Left cardiac atrium (tissue), 4 donors: ENCODE data around the gene RAB11FIP3. TPM values are rescaled to one million over a fixed set of nuclear protein-coding genes. Genes with fewer than 3 reads are reported as not detected.
A peak's percentile ranks its signal among the peaks of the same experiment; 100 is the strongest.
"Not testable (repeated sequence)": the region's sequence is repeated elsewhere in the genome, so short reads cannot be mapped to it uniquely, and the experiment has no call there.

ENCODE experiments used
- ATAC-seq, 2 donors: fragments of 200-7000 bp; cut with Tn5 transposase; one replicate each; pipeline ENCODE4 v1.9.1; 2020; ENCODE audit warnings: mild to moderate bottlenecking in 2 of 2, moderate library complexity in 2 of 2
- DNase-seq: peaks from one replicate; pipeline ENCODE4 v3.0.0-alpha.2; 2020
- intact Hi-C, 2 donors: fragments of 100-400 bp; cut with DNase I; formaldehyde crosslinking; loops; one replicate each; pipeline versions ENCODE4 v1.14.1 to v1.15.1; 2022 to 2023
- long read RNA-seq: library from polyadenylated mRNA; unstranded; transcript quantifications from one replicate; pipeline ENCODE4 v2.0.0, GENCODE V29; 2021
- total RNA-seq, 2 donors: library from RNA; stranded (reverse); fragmentation: NEBNext Ultra II Directional; extraction: Animal tissue kit (Norgen Biotek cat#: 25700); gene quantifications; one replicate each; pipeline ENCODE4 v1.2.1, GENCODE V29; 2021
- donor health status: DM: no; HTN: yes; CAD: no.
- donor health status: DM: no; HTN: yes; CAD: no; lungs with severe emphysema.
- donor health status: DM: yes; HTN: yes; CAD: no.
- donor health status: Dilated cardiomyopathy.

Gene RAB11FIP3, protein sequence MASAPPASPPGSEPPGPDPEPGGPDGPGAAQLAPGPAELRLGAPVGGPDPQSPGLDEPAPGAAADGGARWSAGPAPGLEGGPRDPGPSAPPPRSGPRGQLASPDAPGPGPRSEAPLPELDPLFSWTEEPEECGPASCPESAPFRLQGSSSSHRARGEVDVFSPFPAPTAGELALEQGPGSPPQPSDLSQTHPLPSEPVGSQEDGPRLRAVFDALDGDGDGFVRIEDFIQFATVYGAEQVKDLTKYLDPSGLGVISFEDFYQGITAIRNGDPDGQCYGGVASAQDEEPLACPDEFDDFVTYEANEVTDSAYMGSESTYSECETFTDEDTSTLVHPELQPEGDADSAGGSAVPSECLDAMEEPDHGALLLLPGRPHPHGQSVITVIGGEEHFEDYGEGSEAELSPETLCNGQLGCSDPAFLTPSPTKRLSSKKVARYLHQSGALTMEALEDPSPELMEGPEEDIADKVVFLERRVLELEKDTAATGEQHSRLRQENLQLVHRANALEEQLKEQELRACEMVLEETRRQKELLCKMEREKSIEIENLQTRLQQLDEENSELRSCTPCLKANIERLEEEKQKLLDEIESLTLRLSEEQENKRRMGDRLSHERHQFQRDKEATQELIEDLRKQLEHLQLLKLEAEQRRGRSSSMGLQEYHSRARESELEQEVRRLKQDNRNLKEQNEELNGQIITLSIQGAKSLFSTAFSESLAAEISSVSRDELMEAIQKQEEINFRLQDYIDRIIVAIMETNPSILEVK
- 10 to 100 TPM; 24.2 to 38.1 TPM for total RNA-seq
- long read RNA-seq, partial matches to known transcripts: 0 of 3 reads
- long read RNA-seq, other reads (novel, unspliced or antisense): 3 of 3 reads

- ATAC-seq (peak; percentile 86 to 88), DNase-seq (peak; percentile 89)
- intact Hi-C loops: loop anchor here in 1 of 2 donors (5.0 kb wide), 1 partner anchor 102 kb away; the partner anchor contains the start of gene CAPN15
Observed at GRCh38 chr16:425082-425718, at the start of gene RAB11FIP3. Gene RAB11FIP3 (plus strand): TSS chr16:425649. CDS start chr16:426007, 358 bp downstream.

DNA sequence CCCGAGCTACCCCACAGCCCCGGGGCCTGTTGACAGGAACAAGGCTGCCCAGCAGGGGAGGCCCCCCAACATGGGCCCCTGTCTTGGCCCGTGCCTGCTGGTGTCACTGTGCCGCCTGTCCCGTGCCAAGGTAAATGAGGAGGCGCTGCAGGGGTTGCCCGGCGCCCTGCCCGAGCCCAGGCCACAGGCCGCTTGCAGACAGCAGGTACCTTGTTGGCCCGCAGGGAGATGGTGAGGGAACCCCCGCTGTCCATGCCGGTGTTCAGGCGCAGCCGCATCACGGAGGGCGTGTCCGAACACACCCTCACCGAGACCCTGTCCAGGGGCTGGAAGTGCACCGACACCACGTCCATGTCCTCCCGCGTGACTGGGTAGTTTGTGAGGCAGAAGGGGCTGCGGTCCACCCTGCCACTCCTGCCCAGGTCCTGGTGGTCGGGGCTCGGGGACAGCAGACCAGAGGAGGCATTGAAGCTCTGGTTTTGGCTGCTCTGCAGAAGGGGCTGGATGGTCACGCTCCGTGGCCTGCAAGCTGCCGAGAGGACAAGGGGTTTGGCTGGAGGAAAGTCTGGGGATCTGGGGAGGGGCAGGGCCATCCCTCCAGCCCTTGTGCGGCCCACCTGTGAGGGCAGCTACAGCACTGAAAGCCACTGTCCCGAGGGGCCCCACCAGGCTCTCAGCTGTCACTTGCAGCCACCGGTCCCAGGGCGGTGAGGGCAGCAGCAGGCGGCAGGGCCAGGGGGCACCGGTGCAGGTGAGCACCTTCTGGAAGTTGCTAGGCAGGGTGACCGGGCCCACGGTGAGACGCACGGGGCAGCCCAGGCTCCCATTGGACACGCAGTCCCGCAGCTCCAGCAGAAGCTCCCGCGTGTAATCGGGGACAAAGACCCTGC, 49.3 kb upstream of the RAB11FIP3 start:
- intact Hi-C loops: no loop called here
- no peak for DNase-seq
- no peak for ATAC-seq

DNA sequence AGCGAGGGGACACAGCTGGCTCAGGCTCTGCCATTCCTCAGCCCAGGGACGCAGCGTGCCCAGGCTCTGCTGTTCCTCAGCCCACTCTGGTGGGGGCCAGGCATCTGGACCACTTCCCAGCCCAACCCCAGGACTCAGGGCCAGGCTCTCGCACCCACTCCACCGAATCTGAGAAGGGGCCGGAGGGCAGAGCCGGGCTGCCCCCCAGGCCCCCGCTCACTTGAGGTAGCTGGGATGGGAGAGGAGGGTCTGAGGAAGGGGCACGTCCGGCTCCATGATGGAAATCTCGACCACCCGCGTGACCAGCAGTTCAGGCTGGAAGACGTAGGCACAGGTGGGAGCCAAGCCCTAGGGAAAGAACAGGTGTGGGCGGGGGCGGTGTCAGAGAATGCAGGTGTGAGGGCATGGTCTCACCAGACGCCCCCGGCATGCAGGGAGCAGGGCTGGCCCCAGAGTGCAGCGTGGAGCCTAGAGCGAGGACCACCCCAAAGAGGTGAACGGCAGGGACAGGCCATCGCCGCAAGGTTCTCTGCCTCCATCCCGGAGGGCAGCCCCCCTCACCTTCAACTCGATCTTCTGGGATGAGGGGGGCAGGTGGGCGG, 48.5 kb upstream of the RAB11FIP3 start:
- DNase-seq (no peak), ATAC-seq (no peak)
- intact Hi-C loops: no loop called here

DNA sequence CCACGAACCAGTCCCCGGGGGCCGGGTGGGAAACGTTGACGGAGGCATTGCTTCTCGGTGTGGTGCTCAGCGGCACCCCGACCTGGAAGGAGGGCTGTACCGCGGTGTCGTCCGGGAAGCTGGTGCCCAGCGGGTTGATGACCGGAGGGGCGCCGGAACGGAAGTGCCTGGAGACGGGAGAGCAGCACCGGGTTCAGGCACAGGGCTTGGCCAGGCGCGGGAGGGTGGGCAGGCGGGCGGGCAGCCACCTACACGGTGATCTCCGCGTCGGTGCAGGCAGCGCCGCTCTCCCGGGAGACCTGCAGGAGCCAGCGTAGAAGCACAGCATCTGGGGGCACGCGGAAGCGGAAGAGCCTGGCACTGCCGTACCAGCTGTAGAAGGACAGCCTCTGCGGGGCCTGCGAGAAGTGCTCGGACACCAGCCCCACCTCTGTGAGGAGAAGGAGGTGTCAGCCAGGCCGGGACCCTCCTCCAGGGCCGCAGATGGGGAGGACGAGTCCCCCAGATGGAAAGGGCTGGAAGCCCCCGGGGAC, 48.0 kb upstream of the RAB11FIP3 start:
- intact Hi-C loops: no loop called here
- ATAC-seq (no peak), DNase-seq (no peak)

DNA sequence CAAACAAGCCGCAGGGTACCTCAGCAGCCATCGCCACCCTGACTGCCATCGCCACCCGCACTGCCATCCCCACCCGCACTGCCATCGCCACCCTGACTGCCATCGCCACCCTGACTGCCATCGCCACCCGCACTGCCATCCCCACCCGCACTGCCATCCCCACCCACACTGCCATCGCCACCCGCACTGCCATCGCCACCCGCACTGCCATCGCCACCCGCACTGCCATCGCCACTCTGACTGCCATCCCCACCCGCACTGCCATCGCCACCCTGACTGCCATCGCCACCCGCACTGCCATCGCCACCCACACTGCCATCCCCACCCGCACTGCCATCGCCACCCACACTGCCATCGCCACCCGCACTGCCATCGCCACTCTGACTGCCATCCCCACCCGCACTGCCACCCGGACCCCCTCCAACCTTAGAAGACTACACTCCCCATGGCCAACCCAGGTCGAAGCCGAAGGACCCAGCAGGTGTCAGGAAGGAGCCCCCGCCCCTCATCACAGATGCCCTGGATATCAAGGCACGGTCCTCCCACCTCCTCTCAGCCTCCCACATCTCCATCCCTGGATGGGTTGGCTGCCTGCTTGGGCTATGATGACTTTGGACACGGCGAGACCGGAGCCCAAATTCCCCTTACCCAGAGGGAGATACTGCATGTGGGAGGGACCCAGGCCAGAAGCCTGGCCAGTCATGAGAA, 47.2 kb upstream of the RAB11FIP3 start:
- ATAC-seq, intact Hi-C loops, DNase-seq: not testable (repeated sequence)

GRCh38 chr16:378821-379182, 46.6 kb upstream of the RAB11FIP3 start:
- DNase-seq (no peak), ATAC-seq (no peak)
- intact Hi-C loops: no loop called here

DNA sequence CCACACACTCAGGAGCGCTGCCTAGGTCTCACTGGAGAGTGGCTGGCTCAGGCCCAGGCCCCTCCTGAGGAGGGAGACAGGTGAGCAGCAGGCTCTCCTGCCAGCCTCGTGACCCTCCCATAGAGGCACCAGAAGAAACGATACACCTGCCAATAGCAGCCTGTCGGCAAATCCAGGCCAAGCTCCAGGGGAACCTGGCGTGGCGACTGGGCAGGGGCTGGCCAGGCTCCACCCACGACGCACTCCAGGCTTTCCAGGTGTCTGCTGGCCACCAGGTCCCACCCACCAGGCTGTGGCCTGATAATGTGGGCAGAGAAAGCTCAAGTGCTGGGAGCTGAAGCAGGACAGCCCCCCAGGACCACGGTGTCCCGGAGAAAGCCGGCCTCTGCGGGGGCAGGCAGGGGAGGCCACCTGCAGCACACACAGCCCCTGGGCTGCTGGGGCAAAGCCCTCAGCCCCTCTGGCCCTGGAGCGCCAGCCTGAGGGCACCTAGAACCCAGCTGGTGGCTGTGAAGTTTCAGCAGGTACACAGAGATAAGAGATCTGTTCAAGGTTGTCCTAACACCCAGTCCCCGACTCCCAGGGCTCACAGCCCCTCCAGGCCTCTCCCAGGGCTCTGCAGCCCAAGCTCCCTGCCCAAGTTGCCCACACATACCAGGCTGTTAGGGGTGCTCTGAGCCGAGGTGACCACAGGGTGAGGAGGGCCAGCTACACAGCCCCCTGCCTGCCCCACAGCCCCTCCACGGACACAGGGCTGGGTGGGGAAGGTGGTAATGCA, 46.1 kb upstream of the RAB11FIP3 start:
- intact Hi-C loops: no loop called here
- no peak for ATAC-seq
- no peak for DNase-seq

DNA sequence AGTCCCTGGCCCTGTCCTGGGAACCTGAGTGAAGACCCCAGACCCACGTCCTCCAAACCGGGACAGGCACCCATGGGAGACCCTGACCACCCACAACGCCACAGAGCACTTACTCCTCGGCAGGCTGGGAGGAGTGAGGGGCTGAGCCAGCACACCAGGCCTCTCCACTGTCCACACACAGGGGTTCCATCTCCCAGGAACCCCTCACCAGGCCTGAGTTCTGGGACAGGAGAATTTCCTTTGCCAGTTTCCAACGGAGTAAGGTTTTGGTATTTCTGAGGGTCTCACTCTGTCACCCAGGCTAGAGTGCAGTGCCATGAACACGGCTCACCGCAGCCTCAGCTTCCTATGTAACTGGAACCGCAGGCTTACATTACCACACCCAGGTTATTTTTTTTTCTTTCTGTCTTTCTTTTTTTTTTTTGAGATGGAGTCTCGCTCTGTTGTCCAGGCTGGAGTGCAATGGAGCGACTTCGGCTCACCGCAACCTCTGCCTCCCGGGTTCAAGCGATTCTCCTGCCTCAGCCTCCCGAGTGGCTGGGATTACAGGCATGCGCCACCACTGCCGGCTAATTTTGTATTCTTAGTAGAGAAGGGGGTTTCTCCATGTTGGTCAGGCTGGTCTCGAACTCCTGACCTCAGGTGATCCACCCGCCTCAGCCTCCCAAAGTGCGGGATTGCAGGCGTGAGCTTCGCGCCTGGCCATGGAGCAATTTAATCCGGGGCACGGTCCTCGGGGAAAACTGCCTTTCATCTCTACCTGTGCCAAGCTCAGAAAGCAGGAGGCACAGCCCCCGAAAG, 45.3 kb upstream of the RAB11FIP3 start:
- intact Hi-C loops: no loop called here
- no peak for DNase-seq
- no peak for ATAC-seq

- ATAC-seq (peak; percentile 29 to 32), DNase-seq (no peak)
- intact Hi-C loops: no loop called here
Observed at GRCh38 chr16:380762-381011, 44.8 kb upstream of the RAB11FIP3 start.

- ATAC-seq (peak; percentile 35 to 45), DNase-seq (no peak)
- intact Hi-C loops: no loop called here
Observed at GRCh38 chr16:381012-381788, 44.2 kb upstream of the RAB11FIP3 start.

DNA sequence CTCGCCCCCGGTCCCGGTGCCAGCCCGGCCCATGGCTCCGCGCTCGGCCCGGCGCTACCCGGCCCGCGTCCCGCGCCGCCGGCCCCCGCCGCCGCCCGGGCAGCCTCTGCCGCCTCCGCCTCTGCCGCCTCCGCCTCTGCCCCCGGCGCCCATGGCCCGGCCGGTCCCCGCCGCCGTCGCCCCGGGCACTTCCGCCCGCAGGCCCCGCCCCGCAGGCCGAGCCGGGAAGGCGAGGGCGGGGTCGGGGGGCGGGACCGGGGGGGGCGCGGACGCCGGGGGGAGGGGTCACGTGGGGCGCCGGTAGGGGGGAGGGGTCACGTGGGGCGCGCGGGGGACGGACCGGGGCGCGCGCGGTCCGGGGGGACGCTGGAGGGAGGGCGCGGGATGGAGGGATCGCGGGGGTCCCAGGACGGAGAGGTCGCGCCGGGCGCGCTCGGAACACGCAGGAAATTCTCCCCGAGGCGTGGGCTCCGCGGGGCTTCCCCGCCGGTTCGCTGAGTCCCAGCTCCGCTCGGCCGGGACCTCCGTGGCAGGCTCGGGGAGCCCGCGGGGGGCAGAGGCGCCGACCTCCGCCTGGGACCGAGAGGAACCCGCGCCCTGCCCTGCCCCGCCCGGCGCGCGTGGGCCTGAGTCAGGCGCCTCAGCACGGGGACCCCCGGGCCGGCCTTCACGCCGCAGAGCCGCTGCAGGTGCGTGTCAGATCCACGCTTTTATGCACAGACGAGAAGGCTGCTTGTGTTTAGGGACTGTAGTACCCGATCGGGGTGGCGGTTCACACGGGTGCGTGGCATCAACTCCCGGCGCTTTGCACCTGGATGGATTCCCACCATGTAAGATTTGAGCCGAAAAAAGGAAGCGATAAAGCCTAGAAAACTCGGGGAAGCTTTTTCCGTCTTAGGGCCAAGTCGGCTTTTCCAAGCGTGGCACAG, 43.4 kb upstream of the RAB11FIP3 start, which contains the start of gene PGAP6:
Gene PGAP6, minus strand, starts transcription at position 190 of the 929 bp plus-strand sequence. Its CDS starts 157 bp downstream, at position 33.
- intact Hi-C loops: no loop called here
- ATAC-seq (peak; percentile 61 to 79), DNase-seq (peak; percentile 66)

DNA sequence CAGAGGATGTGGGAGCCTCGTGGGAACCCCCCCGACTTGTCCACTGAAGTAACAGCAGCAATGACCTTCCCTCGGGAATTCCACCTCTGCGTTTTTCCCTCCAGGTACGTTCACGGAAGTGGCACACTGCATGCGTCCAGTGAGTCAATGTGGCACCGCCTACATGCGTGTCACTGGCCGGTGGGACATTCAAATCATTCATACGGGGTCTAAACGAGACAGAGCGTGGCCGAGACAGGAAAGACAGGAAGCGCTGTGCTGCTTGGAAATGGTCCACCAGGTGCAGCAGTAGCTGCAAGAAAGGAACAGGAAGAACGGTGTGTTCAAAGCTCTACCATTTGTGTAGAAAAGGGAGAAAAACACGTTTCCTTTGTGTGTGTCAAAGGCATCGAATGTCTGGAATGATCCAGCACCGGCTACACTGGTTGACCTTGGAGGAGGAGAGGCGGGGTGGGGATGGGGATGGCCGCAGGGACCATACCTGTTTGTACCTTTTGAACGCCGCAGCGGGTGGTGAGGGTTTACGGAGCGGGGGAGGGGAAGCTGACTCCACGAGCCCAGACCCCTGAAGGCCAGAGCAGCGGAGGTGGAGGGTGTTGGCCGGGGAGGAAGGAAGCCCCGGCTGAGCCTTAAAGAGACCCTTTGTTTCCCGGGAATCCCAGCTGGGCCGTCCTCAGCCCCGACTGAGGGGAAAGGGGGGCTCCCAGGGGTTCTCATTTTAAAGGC, 42.0 kb upstream of the RAB11FIP3 start:
- DNase-seq (no peak), ATAC-seq (no peak)

GRCh38 chr16:386641-387156, 38.8 kb upstream of the RAB11FIP3 start:
- ATAC-seq (no peak), DNase-seq (no peak)
- intact Hi-C loops: no loop called here

More for the DNA sequence above, 42.0 kb upstream of the RAB11FIP3 start:
- intact Hi-C loops: no loop called here
